ENCODE measurements around the gene PKHD1. TPM values are rescaled to one million over a fixed set of nuclear protein-coding genes. Genes with fewer than 3 reads are reported as not detected.

The PKHD1 gene
- total and polyA plus RNA-seq, 2 donors (not counting 1 experiment from before 2014, with no cell fraction given): not detected

GRCh38 chr6:52133324-52133723 lies 45.9 kb upstream of the PKHD1 start:
- POLR2A ChIA-PET: no interaction called here
- no peak overlapping the region for H3K4me3 ChIP-seq (ENCODE audit: control extremely low read depth in 1 of 5, extremely low read depth in 1 of 5, insufficient read depth in 1 of 5, low read depth in 2 of 5, low read length in 4 of 5)
- ATAC-seq (ENCODE audit: low read depth) (no peak), DNase-seq (no peak)
- H3K9ac ChIP-seq (ENCODE audit: low read length): no peak overlapping the region
- Mint-ChIP-seq H3K27me3 (peaks cover 16% of the 10 kb centered on the region), H3K4me3 (no peak overlapping the region), H3K4me1 (peaks cover 4% of the 10 kb centered on the region), H3K27ac (no peak overlapping the region), H3K9me3 (ENCODE audit: insufficient read depth) (no peaks in the 10 kb centered on the region)
- H3K27ac ChIP-seq (ENCODE audit: low read length in 2 of 2): no peak overlapping the region
- no peaks in the 10 kb centered on the region for H4K20me1 ChIP-seq (ENCODE audit: control insufficient read depth, insufficient read depth, low read length, poor library complexity, severe bottlenecking)
- no peak overlapping the region for H3K4me2 ChIP-seq (replicated peaks; ENCODE audit: low read depth, low read length, poor library complexity, severe bottlenecking)
- H2AFZ ChIP-seq (ENCODE audit: insufficient read depth, low read depth, low read length, poor library complexity, severe bottlenecking): no peak overlapping the region
- H3K79me2 ChIP-seq (ENCODE audit: control insufficient read depth, insufficient read depth, low read length): no peaks in the 10 kb centered on the region
- no peaks in the 10 kb centered on the region for H3K36me3 ChIP-seq (replicated peaks in 1 of 2; ENCODE audit: control extremely low read depth in 1 of 2, control insufficient read depth in 1 of 2, extremely low read depth in 1 of 2, insufficient read depth in 2 of 2, low read length in 1 of 2)
- CTCF ChIA-PET: no interaction called here
- intact Hi-C loops (cut with micrococcal nuclease): no loop called here
- no peaks in the 10 kb centered on the region for H3K4me1 ChIP-seq (ENCODE audit: control insufficient read depth in 2 of 2, insufficient read depth in 2 of 2, low read length in 2 of 2)
- TF ChIP-seq EZH2 (IDR thresholded peaks at IDR 0.05; ENCODE audit: borderline replicate concordance, insufficient read depth, low read depth, low read length, poor library complexity, severe bottlenecking) (no peak), CTCF (IDR thresholded peaks at IDR 0.05) (no peak)
- WGBS (ENCODE audit: insufficient coverage): no CpG with 5 or more reads among the region's 2 CpGs
- H3K27me3 ChIP-seq (replicated peaks in 1 of 4; ENCODE audit: control extremely low read depth in 1 of 4, control insufficient read depth in 3 of 4, insufficient read depth in 4 of 4, low read length in 3 of 4): no peaks in the 10 kb centered on the region
- H3K9me3 ChIP-seq (ENCODE audit: control extremely low read depth in 1 of 3, control insufficient read depth in 2 of 3, insufficient read depth in 1 of 3, low read length in 2 of 3): no peaks in the 10 kb centered on the region

DNA sequence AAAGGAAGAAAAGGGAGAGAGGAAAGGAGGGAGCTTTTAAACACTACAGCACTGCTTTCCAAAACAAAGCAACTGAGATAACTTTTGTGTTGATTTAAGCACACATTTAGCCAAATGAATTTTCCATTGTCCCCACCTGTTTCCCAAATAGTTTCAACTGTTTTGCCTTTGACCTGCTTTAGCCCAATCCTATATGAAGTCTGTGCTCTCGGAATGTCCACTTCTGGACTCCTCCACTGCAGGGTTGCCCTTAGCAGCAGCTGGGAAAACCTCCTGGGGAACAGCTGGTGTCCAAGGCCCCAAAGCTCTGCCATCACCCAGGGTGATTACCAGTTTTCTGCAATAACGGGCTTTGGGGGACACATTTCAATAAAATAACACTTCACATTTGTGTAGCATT lies 44.9 kb upstream of the PKHD1 start:
- ChIA-PET POLR2A (no interaction called here), CTCF (no interaction called here)
- H3K4me2 ChIP-seq (replicated peaks; ENCODE audit: low read depth, low read length, poor library complexity, severe bottlenecking): no peak overlapping the region
- 100% methylated on average over 2 of the region's 2 CpGs for WGBS (ENCODE audit: insufficient coverage)
- no peaks in the 10 kb centered on the region for H3K9me3 Mint-ChIP-seq (ENCODE audit: insufficient read depth)
- no peaks in the 10 kb centered on the region for H3K36me3 ChIP-seq (replicated peaks in 1 of 2; ENCODE audit: control extremely low read depth in 1 of 2, control insufficient read depth in 1 of 2, extremely low read depth in 1 of 2, insufficient read depth in 2 of 2, low read length in 1 of 2)
- H3K4me3 Mint-ChIP-seq: no peak overlapping the region
- no peak overlapping the region for H2AFZ ChIP-seq (ENCODE audit: insufficient read depth, low read depth, low read length, poor library complexity, severe bottlenecking)
- peaks cover 24% of the 10 kb centered on the region for H3K27me3 Mint-ChIP-seq
- H3K9me3 ChIP-seq (ENCODE audit: control extremely low read depth in 1 of 3, control insufficient read depth in 2 of 3, insufficient read depth in 1 of 3, low read length in 2 of 3): no peaks in the 10 kb centered on the region
- H3K79me2 ChIP-seq (ENCODE audit: control insufficient read depth, insufficient read depth, low read length): no peaks in the 10 kb centered on the region
- ATAC-seq (ENCODE audit: low read depth) (no peak), DNase-seq (no peak)
- H3K4me1 ChIP-seq (ENCODE audit: control insufficient read depth in 2 of 2, insufficient read depth in 2 of 2, low read length in 2 of 2): no peaks in the 10 kb centered on the region
- H3K4me1 Mint-ChIP-seq: peaks cover 4% of the 10 kb centered on the region
- no peak overlapping the region for H3K27ac Mint-ChIP-seq
- TF ChIP-seq EZH2 (IDR thresholded peaks at IDR 0.05; ENCODE audit: borderline replicate concordance, insufficient read depth, low read depth, low read length, poor library complexity, severe bottlenecking) (no peak), CTCF (IDR thresholded peaks at IDR 0.05) (no peak)
- intact Hi-C loops (cut with micrococcal nuclease): no loop called here
- H3K27me3 ChIP-seq (replicated peaks in 1 of 4; ENCODE audit: control extremely low read depth in 1 of 4, control insufficient read depth in 3 of 4, insufficient read depth in 4 of 4, low read length in 3 of 4): no peaks in the 10 kb centered on the region
- no peaks in the 10 kb centered on the region for H4K20me1 ChIP-seq (ENCODE audit: control insufficient read depth, insufficient read depth, low read length, poor library complexity, severe bottlenecking)
- H3K27ac ChIP-seq (ENCODE audit: low read length in 2 of 2): no peak overlapping the region
- no peak overlapping the region for H3K4me3 ChIP-seq (ENCODE audit: control extremely low read depth in 1 of 5, extremely low read depth in 1 of 5, insufficient read depth in 1 of 5, low read depth in 2 of 5, low read length in 4 of 5)
- no peak overlapping the region for H3K9ac ChIP-seq (ENCODE audit: low read length)

Data from B cell (primary cell).